ENCODE data around the gene SPAG17.

Gene SPAG17

DNA sequence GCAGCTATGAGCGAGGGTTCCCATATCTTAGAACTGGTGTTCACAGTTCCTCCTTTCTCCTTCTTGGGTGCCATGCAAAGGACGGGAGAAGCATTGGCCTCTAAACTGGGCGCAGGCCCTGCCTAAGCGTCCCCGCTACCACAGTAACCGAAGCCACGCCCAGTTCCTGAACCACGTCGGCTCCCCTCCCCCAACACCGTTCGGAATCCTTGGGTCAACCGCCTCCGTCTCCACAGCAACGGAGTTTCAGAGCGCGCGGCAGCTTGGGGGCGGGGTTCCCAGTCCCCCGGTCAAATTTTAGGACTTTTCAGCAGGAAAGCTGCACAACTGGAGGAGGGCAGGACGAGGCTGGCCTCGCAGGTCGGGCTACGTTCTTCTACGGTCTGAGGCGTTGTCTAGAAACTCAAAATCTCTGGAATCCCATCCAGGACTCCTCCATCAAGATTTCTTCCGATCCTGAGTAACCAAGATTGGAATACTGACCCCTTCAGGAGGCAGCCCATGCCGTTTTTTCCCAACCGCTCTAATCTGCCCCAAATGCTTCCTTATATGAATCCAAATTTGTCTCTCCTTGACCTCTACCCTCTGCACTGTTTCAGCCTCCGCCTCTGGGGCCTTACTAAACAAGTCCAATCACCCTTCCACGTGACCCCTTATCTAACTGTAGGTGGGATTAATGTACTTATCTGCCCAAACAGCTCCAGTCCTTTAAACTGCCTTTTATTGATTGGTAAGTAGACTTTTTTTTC is at the start of gene SPAG17:
Gene SPAG17, minus strand, starts transcription at position 145 of the 749 bp plus-strand sequence. Its CDS starts 71 bp downstream, at position 74.
- DNase-seq (ENCODE audit: low read depth), result no peak

DNA sequence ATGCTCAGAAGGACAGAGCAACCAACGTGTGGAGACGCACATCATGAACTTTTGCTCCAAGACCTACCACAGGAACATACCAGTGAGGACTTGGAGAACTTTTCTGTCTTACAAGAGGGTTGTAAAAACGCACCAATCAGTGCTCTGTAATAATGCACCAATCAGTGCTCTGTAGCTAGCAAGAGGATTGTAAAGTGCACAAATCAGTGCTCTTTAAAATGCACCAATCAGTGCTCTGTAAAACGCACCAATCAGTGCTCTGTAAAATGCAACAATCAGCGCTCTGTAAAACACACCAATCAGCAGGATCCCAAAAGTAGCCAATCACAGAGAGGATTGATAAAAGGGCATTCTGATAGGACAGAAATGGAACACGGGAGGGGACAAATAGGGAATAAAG is 40.4 kb upstream of the SPAG17 start:
- DNase-seq (ENCODE audit: low read depth), result no peak

DNA sequence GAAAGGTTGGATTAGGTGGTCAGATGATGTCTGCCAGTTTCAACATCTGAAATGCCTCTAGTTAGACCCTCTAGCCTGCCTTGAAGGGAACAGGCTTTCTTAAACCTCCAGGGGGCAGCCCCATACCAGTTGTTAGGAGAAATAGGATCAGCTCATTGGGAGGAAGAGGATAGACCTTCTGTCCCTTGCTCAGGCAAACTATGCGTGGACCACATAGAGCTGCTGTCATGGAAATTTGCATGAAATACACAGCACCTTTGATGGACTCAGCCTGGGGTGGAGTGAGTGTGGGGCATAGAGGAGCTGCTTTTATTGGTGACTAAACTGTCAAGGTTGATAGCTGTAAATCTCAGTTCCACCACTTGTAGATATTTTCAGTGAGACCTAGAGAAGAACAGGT is 38.4 kb upstream of the SPAG17 start:
- DNase-seq (ENCODE audit: low read depth), result no peak

DNA sequence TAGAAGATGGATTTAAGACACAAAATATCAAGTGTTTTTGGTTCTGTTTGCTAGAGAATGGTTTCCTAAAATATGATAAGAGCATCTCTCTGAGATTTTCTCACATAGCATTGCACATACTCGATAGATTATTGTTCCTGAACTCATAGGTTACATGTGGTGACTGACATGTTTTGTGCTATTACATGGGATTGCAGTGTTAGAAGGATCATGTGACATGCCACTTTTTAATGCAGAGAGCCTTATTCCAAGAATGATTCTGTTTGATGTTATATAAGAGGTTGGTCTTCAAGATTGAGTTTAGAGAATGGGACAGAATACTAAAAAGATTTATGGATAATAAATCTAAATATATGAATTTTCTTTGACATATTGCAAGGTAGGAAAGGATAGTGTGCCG is 34.4 kb upstream of the SPAG17 start:
- no peak for DNase-seq (ENCODE audit: low read depth)

DNA sequence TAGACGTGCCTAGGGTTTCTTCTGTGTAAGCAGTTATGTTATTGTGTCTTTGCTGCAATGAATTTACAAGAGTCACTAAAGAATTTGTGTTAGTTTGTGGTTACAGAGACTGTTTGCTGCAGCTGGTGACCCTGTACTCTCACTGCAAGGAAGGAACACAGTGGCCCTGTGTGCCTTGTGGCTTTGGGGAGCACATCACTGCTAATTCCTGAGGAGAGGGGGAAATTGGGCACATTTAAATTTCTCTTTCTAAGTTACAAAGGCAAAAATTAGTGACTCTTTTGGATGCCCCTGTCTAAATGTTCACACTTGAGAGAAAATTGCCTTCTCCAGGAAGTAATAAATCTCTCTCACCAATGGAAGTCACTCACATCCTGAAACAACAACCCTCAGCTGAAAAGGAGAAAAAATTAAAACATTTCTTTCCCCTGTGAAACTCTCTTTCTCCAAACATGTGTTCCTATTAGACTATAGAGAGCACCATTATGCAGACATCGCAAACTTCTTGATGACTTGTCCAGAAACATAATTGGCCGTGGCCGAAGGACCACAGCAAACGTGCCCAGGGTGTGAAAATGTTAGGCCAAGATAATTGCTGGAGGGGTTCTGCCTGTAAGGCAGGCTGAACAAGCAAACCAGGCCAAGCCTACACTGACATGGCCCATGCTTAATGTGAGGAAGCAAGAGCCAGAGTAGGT is 32.3 kb upstream of the SPAG17 start:
- DNase-seq (ENCODE audit: low read depth), result no peak

DNA sequence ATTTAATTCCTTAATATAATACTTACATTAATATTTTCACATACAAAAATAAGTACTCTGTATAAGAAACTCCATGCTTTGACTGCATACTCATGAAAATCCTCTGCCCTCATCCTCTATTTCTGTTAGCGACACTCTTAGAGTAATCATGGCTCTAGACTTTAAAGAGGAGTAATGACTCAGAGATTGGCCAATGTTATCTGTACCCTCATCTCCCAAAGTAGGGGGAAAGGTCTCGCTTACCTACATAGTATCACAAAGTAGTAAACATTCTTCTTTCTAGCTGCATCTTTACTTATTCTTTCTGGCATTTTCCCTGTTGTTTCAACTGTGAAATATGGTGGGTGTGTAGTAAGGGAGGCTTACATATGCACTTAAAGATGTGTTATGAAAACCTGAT is 29.8 kb upstream of the SPAG17 start:
- DNase-seq (ENCODE audit: low read depth), result no peak

DNA sequence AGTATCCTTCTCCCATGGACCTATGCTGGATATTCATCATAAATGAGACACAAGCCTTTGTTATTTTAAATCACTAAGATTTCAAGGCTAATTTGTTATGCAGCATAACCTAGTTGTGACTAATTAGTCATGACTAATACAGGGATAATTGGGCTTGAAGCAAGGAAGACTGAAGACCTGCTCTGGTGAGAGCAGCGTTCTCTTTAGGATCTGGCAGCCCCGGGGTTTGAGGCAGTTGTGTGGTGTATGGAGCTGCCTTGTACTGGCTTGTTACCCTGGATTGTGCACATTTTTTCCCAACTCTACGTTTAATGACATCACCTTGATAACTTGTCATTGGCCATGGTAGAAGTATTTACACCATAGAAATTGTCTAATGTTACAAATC is 25.7 kb upstream of the SPAG17 start:
- no peak for DNase-seq (ENCODE audit: low read depth)

DNA sequence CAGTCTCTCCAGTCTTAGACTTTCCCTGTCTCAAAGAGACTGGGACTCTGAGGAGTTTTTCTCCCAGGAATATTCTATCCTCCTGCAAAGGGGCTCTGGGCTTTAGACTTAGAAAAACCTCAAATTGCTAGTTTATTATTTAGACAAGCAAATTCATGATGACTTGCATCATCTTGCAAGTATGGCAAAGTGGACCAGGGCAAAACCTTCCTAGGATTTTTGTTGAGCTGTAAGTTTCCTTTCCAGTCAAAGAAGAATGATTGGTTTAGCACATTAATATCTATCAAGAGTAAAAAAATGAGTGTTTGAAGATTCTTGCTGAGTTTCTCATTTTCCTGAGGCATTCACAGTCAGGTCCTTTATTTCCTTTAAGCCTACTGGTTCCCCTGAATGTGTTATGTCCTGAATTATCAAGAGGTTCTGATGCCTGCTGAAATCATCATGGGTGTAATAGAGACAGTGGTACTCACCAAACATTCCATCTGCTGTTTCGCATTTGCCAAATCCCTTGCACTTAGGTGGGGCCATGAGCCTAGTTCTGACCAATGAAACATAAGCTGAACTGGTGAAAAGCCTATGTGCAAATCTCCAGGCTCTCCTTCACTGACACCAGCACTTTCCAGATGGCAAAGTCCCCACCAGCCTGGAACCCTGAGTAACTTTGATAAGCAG is 25.2 kb upstream of the SPAG17 start:
- no peak for DNase-seq (ENCODE audit: low read depth)

DNA sequence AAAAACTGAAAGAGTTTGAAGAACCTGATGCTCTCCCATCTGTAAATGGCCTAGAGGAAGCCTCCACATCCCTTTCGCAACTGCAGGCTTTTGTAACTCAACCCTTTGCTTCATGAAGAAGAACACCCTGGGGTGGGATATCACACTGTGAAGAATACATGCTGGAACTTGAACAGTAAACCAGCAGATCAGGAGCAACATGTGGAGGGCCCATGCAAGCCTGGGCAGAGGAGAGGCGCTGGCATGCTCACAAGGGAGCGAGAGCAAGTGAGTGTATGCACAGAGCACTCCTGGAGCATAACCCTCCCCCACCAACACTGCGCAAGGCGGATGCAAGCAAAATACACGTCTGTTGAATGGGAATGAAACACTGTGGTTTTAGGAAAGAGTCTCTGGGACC is 24.6 kb upstream of the SPAG17 start:
- no peak for DNase-seq (ENCODE audit: low read depth)

DNA sequence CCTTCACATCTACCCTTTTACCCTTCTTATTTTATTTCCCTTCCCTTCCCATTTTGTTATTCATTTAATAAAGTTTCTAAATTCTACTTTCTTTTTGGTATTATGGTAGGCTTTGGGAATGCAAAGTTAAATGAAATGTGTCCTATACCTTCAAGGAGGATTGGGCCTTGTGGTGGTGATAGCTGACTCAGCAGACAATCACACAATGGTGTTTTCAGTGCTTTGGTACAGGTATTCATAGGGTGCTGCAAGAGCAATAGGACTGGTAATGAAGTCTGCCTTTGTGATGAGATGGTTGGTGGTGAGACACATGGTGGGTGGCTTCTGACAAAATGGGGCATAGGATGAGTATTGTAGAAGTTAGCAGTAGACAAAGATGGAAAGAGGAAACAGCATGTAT is 21.9 kb upstream of the SPAG17 start:
- no peak for DNase-seq (ENCODE audit: low read depth)

DNA sequence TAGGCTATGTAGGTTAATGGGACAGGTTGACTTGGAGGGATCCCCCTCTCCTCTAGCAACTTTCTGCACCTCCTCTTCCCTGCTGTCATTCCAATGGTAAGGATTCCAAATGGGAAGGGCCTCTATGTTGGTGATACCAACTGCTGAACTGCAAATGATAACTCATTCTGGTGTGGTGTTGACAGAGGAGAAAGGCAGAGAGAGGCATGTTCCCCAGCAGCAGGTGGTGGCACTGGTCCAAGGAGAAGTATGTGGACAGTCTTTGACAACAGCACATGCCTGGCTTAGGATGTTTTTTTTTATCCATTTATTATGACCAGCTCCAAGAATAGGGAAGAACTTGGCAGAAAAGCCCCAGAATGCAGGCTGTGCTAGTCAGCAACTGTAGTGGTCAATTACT is 19.6 kb upstream of the SPAG17 start:
- DNase-seq (ENCODE audit: low read depth), result no peak

DNA sequence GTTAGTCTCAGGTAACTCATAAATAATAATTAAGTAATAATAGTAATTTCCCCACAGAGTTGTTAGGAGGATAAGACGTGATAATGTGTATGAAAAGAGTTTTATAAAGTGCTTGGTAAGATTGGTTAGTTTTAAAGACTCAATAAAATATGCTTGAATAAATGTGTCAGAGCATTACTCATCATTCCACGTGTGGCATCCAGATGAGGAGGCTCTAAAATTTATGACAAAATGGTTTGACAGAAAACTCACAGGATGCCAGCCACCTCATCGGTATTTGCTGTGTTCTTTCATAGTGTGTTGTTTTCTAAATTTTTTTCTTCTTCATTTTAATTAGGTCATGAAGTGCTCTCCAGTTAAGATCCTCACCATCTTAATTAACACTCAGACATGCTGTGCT is 19.1 kb upstream of the SPAG17 start:
- no peak for DNase-seq (ENCODE audit: low read depth)

DNA sequence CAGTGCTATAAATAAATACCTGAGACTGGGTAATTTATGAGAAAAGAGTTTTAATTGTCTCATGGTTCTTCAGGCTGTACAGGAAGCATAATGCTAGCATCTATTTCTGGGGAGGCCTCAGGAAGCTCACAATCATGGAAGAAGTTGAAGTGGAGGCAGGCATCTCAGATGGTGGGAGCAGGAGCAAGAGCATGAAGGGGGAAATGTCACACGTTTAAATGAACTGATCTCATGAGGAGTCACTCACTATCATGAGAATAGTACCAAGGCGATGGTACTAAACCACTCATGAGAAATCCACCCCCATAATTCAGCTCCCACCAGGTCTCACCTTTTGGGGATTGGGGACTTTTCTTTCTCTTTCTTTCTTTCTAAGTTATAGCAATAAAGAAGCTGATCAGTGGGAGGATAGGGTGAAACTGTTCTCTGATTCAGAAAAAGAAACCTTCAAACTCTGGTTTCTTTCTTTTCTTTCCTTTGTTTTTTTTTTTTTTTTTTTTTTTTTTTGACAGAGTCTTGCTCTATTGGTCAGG is 17.1 kb upstream of the SPAG17 start:
- DNase-seq (ENCODE audit: low read depth), result no peak

DNA sequence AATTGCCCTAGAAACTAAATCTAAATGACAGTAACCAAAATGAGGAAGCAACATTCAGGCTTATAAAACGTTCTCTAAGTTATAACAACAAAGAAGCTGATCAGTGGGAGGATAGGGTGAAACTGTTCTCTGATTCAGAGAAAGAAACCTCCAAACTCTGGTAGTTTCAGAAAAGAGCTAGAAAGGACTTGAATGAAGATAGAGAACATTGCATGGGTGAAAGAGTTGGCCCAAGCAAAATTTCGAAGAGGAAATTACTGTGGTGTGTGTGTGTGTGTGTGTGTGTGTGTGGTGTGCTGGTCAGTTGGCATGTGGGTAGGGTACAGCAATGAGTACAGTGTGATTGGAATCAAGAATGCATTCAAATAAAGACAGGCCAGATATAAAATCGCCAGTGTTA is 16.5 kb upstream of the SPAG17 start:
- DNase-seq (ENCODE audit: low read depth), result no peak

DNA sequence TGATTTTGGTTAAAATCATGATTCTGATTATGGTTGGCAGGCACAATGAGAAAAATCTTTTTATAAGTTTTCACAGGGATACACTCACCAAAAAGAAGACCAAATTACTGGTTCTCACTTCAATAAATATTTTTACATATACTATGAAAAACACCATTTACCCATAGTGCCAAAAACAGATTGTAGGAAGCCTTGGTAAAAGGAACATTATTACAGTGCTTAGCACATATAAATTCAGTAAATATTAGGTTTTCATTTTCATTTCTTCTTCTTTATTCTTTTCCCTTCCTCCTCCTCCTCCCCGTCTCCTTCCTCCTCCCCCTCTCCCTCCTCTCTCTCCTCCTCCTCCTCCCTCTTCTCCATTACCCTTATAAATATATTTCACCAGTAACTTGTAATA is 15.8 kb upstream of the SPAG17 start:
- DNase-seq (ENCODE audit: low read depth), result no peak

DNA sequence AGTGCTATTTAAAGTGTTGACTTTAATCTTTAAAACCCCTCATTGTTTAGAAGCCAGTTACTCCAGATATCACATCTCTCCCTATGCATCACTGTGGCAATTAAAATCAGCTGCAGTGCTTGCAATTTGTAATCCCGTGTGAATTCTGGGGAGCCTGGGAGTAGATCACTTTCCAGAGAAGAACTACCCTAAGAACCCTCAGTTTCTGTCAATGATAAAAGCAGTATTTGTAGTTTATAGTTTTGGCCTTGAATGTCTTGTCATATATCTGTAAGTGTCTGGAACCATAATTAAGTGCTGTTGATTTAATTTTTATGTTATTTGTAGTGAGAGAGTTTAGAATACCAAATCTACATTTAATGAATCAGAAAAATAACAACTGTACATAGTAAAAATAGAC is 5.5 kb upstream of the SPAG17 start:
- no peak for DNase-seq (ENCODE audit: low read depth)

DNA sequence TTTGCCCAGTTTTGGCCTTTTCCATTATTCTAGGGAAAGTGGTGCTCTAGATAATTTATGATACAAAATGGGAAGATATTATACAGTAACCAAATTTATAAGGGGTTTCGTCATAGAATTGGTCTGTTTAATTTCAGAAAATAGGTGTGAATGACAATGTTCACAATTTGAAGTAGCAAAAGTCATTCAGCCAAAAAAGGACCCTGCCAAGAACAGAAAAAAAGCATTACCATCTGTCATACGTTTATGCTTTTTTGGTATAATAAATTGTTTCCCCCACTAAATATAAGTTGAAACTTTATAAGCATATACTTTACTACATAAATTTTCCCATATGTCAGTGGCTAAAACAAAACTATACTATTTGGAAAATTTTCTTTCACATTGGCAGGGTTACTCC is 4.5 kb upstream of the SPAG17 start:
- no peak for DNase-seq (ENCODE audit: low read depth)

DNA sequence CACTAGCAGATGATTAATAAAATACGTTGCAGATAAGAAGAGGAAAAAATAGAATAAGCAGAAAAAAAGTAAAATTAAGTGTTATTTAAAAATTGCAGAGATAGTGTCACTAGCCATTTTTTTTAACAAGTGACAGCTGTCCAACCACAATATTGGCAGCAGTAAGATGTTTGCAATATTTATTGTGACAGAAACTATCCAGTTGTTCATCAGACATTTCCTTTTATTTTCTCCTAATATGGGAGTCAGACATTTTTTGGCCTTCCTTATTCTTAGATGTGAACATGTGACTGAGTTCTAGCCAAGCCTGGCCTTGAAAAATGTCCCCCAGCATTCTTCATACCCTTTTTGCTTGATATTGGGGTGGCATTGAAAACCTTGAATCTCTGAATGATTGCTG is 3.4 kb upstream of the SPAG17 start:
- no peak for DNase-seq (ENCODE audit: low read depth)

DNA sequence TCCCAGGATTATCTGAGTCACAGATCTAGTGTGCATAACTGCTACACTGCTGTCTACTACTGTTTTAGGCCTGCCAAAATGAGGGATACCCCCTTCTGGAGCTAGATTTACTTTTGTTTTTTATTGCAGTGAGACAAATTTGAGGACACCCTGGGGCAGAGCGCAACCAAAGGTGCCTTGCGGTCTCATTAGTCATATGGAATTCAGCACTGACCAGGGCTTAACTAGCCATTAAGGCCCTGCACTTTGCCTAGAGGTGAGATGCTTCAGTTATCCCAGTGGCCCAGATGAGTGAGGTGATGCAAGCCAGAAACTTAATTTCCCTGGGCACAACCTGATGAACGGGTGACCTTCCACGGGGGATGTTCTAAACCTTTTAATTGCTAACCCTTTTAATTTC is 998 bp upstream of the SPAG17 start:
- DNase-seq (ENCODE audit: low read depth), result no peak

DNA sequence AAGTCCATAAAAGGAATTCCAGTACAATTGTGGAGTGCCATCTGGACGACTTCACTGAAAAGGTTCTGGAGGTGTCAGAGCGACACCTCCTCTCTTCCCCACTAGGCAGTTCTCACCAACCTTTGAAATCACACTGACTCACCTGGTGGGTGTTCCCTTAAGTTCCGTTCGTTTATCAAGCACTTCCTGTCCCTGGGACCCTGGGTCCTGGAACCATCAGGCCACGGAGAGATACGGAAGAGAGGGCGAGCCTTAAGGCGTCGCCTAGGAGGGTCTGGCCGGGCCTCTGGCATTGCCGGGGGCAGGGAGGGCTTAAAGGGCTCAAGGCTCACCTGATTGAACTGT is 317 bp downstream of the SPAG17 start:
- no peak for DNase-seq (ENCODE audit: low read depth)

DNA sequence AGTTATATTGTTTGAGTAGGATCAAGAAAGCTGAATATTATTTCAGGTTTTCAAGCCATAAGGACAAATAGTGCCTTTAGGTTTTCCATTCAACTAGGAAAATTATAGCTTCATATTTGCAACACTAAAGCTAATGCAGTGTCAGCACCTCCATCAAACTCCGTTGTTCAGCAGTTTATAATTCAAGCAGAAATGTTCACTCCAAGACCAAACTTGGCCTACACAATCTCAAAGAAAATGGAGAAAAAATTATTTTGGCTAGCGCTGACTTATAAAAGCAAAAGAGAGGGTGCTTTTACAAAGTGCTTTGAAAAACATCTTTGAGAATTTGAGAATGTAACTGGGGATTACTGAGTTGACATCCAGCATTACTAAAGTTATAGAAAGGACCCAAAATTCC is 1.4 kb downstream of the SPAG17 start:
- DNase-seq (ENCODE audit: low read depth), result no peak

DNA sequence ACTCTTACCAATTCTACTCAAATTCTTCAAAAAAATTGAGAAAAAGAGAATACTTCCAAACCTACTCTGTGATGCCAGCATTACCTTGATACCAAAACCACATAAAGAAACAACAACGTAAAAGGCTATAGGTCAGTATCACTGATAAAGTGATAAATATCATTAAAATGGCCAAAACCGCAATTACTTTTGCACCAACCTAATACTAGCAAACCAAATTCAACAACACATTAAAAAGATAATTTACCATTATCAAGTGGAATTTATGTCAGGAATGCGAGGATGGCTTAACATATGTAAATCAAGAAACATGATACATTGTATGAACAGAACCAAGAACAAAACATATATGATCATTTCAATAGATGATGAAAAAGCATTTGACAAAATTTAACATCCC is 7.0 kb downstream of the SPAG17 start:
- DNase-seq (ENCODE audit: low read depth), result no peak

DNA sequence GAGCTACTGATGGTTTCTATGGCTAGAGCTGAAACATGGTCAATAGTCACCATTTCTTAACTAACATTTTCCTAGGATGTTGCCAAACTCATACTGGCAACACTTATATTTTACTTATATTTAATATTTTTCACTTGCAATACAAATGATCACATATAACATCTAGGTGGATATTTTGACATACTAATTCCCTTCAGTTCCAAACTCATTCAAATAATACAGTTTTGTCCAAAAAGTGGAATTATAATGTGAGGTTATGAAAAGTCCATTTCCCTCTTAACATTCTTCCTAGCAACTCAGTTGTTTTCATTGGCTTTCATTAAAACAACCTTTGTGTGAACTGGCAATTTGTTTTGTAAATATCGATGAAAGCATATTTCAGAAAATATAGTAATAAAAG is 16.0 kb downstream of the SPAG17 start:
- DNase-seq (ENCODE audit: low read depth), result no peak
